GM12878 (cell line): ENCODE measurements around the gene CDC14A. TPM values are rescaled to one million over a fixed set of nuclear protein-coding genes. Genes with fewer than 3 reads are reported as not detected.
A peak's percentile ranks its signal among the peaks of the same experiment; 100 is the strongest.

Experiments used
- ATAC-seq: fragments of 200-7000 bp; cut with Tn5 transposase; 3 replicates; pipeline ENCODE4 v1.9.1; 2020; ENCODE audit warnings: mild to moderate bottlenecking, moderate library complexity
- BruUV-seq: library from RNA; stranded (reverse); fragments of 400-500 nt; replicated peaks from 2 replicates; lab custom pipeline; 2021; lab: Mats Ljungman, UMichigan
- CTCF ChIA-PET: fragments of 300-600 bp; sonication (Branson Sonifier 250); formaldehyde crosslinking; extraction: SDS; loops from one replicate; lab custom pipeline; 2021; ENCODE audit warnings: inconsistent platforms; lab: Yijun Ruan, JAX
- POLR2A ChIA-PET: fragments of 350-600 bp; formaldehyde crosslinking; extraction: SDS; loops from one replicate; lab custom pipeline; 2021; ENCODE audit warnings: inconsistent platforms; lab: Charles Lee
- RAD21 ChIA-PET: fragments of 300-600 bp; sonication (Branson Sonifier 250); formaldehyde crosslinking; loops from one replicate; lab custom pipeline; 2023; ENCODE audit warnings: antibody characterized with exemption; ENCODE audit not compliant: unreplicated experiment; lab: Charles Lee
- SMC1A ChIA-PET: fragments of 300-600 bp; sonication (Branson Sonifier 250); formaldehyde crosslinking; loops from one replicate; lab custom pipeline; 2023; ENCODE audit not compliant: unreplicated experiment, uncharacterized antibody; lab: Charles Lee
- DNase-seq: peaks from one replicate; pipeline ENCODE4 v3.0.0-alpha.2; 2011; ENCODE audit warnings: low read depth, low spot score
- FAIRE-seq: peaks from 3 replicates; lab custom pipeline; 2011; peaks lifted over from hg19 to GRCh38; lab: Jason Lieb, UNC
- H2AFZ ChIP-seq: 2 replicates; pipeline ENCODE4 v1.6.0; 2011; ENCODE audit warnings: low read depth, low read length, control low read depth; ENCODE audit not compliant: control insufficient read depth
- H3K27ac ChIP-seq: 2 replicates; pipeline ENCODE4 v1.5.1; 2011; ENCODE audit warnings: control low read depth; ENCODE audit not compliant: control insufficient read depth, insufficient read depth
- H3K27me3 ChIP-seq, 2 experiments: replicated peaks in 1 of 2; 2 replicates each; pipeline versions ENCODE4 v1.6.0 to v1.6.1; 2011; ENCODE audit warnings: low read length in 1 of 2; ENCODE audit not compliant: control insufficient read depth in 2 of 2, insufficient read depth in 2 of 2
- H3K36me3 ChIP-seq, 2 experiments: 2 replicates each; pipeline ENCODE4 v1.5.1; 2011; ENCODE audit warnings: low read length in 1 of 2; ENCODE audit not compliant: control insufficient read depth in 2 of 2, insufficient read depth in 2 of 2
- H3K4me1 ChIP-seq: 2 replicates; pipeline ENCODE4 v1.6.1; 2011; ENCODE audit warnings: mild to moderate bottlenecking, low read length, moderate library complexity, mixed read lengths; ENCODE audit not compliant: control insufficient read depth, insufficient read depth
- H3K4me2 ChIP-seq: 2 replicates; pipeline ENCODE4 v1.6.0; 2011; ENCODE audit warnings: control low read depth; ENCODE audit not compliant: control insufficient read depth, insufficient read depth
- H3K4me3 ChIP-seq: fragments of 200-600 bp; sonication (generic); 2 replicates; pipeline ENCODE4 v1.5.1; 2016
- H3K79me2 ChIP-seq: 2 replicates; pipeline ENCODE4 v1.6.0; 2011; ENCODE audit warnings: low read length; ENCODE audit not compliant: control insufficient read depth, insufficient read depth
- H3K9ac ChIP-seq: 2 replicates; pipeline ENCODE4 v1.8.0; 2011; ENCODE audit warnings: low read length, control low read depth, mixed read lengths; ENCODE audit not compliant: control insufficient read depth, insufficient read depth
- H3K9me3 ChIP-seq: replicated peaks from 3 replicates; pipeline ENCODE4 v1.5.1; 2011; ENCODE audit warnings: mild to moderate bottlenecking, low read length; ENCODE audit not compliant: control insufficient read depth, insufficient read depth
- H4K20me1 ChIP-seq: 2 replicates; pipeline ENCODE4 v1.6.0; 2011; ENCODE audit not compliant: control insufficient read depth, insufficient read depth
- EED ChIP-seq: sonication (generic); IDR thresholded peaks from 2 replicates; pipeline ENCODE4 v1.6.1; 2016; ENCODE audit warnings: antibody characterized with exemption, low read depth
- MTA2 ChIP-seq: fragments of 450-650 bp; IDR thresholded peaks from 2 replicates; pipeline ENCODE4 v1.6.1; 2016; ENCODE audit warnings: low read depth, mild to moderate bottlenecking, moderate library complexity
- RBBP5 ChIP-seq: fragments of 200-600 bp; sonication (generic); conservative IDR thresholded peaks from 2 replicates; pipeline ENCODE4 v1.6.1; 2016
- RFX5 ChIP-seq: IDR thresholded peaks from 2 replicates; pipeline ENCODE4 v1.6.1; 2011; ENCODE audit warnings: low read depth, low read length, improper control_type of control experiment
- SP1 ChIP-seq: IDR thresholded peaks from one replicate; pipeline ENCODE4 v1.6.1; 2011; ENCODE audit warnings: low read depth, low read length
- ZNF274 ChIP-seq: IDR thresholded peaks from one replicate; pipeline ENCODE4 v1.8.0; 2011; ENCODE audit not compliant: insufficient read length, insufficient read depth
- WGBS: methylation state at CpG from one replicate; pipeline ENCODE4 v1.1.6; 2016; ENCODE audit warnings: low lambda C conversion rate; ENCODE audit not compliant: insufficient replicate concordance, insufficient coverage; ENCODE audit errors: missing lambda C conversion rate; 5-methylcytosine and 5-hydroxymethylcytosine counted together
- in situ Hi-C: fragments of 300-500 bp; cut with MboI; formaldehyde crosslinking; loops from 9 replicates; pipeline ENCODE4 v1.14.3; 2018; ENCODE audit warnings: mixed read lengths
- intact Hi-C: fragments of 100-400 bp; cut with micrococcal nuclease; formaldehyde crosslinking; loops from one replicate; pipeline ENCODE4 v1.14.2; 2022; ENCODE audit not compliant: unreplicated experiment
- polyA plus RNA-seq, 11 experiments: library from polyadenylated mRNA; depleted of rRNA in 4 of 11; unstranded in 6 of 11; stranded (reverse) in 5 of 11; fragments of >200 nt; fragmentation: Nextera tagmentation in 4 of 11; fragmentation: Illumina TruSeq in 1 of 11; extraction: Ambion mirVana in 4 of 11; extraction: Trizol in 1 of 11; gene quantifications; 1 replicate in 1 of 11; 2 replicates in 10 of 11; pipeline versions ENCODE4 v1.2.1 to v1.2.3, GENCODE V29; 2011 to 2016; ENCODE audit warnings: inconsistent platforms in 2 of 11, missing spikeins in 2 of 11, low read depth in 1 of 11
- total RNA-seq, 4 experiments: library from RNA; depleted of rRNA in 3 of 4; stranded (reverse); fragments of >200 nt in 3 of 4; fragmentation: Illumina TruSeq in 1 of 4; extraction: Trizol in 1 of 4; gene quantifications; 2 replicates each; pipeline versions ENCODE4 v1.2.1 to v1.2.3, GENCODE V29; 2013 to 2021
- TF ChIP-seq, protein P1 (sequence below): fragments of 450-650 bp; IDR thresholded peaks from 2 replicates; pipeline ENCODE4 v1.6.1; 2017; ENCODE audit warnings: mild to moderate bottlenecking, moderate library complexity
- TF ChIP-seq, protein P2 (sequence below): IDR thresholded peaks from 2 replicates; pipeline ENCODE4 v1.6.1; 2012; ENCODE audit warnings: low read depth, low read length, improper control_type of control experiment
- TF ChIP-seq, protein P3 (sequence below): fragments of 150-350 bp; IDR thresholded peaks from 2 replicates; pipeline ENCODE4 v1.6.1; 2016; ENCODE audit warnings: low read depth, low read length
- TF ChIP-seq, protein P4 (sequence below): IDR thresholded peaks from 2 replicates; pipeline ENCODE4 v1.6.1; 2012; ENCODE audit warnings: improper control_type of control experiment, low read depth, low read length; ENCODE audit not compliant: insufficient replicate concordance

Gene CDC14A
- total and polyA plus RNA-seq, 10 of the 15 experiments (the other 5 are each of a cell fraction or from before 2014, with no cell fraction given) = 1.5 to 7.1 (median 5.5) TPM

DNA sequence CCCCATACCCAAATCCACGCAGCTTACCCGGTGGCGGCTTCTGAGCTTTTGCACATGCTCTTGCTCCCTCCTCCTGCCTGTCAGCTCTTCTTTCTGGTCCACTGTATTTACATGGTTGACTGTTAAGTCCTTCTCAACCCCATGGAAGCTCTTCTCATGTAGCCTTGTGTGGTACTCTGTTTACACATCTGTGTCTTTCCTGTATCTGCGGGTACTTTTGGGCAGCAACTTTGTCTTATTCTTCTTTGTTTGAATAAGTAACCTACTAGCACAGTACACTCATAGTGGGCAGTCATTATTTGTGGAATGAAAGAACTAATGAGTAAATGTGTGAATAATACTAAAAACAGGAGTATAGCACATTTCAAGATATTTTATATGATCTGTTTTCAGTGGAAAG is 97.2 kb downstream of the CDC14A start:
- in situ Hi-C loops (no loop called here), intact Hi-C loops (no loop called here)
- SMC1A ChIA-PET = interaction anchor here (0.6 to 2.8 kb wide), 5 partner anchors 10 to 205 kb away, joined by 3 to 14 read pairs (median 5); no protein-coding TSS in a partner anchor
- Histone ChIP-seq H3K9ac (no peak overlapping the region), H3K4me1 (no peaks in the 10 kb centered on the region; the same call in 1 of the 2 replicates), H3K9me3 (no peaks in the 10 kb centered on the region), H2AFZ (no peak overlapping the region), H3K4me3 (no peak overlapping the region), H4K20me1 (no peaks in the 10 kb centered on the region), H3K36me3 (no peaks in the 10 kb centered on the region), H3K27me3 (no peaks in the 10 kb centered on the region), H3K27ac (no peak overlapping the region), H3K79me2 (no peaks in the 10 kb centered on the region), H3K4me2 (no peak overlapping the region)
- BruUV-seq = no TSS peak
- CTCF ChIA-PET = interaction anchor here (0.9 kb wide), 1 partner anchor 9 kb away, joined by 4 read pairs; no protein-coding TSS in a partner anchor
- FAIRE-seq = no peak
- POLR2A ChIA-PET = no interaction called here
- ATAC-seq = peak; percentile 83
- DNase-seq = no peak
- WGBS = 28% methylated on average over 4 of the region's 4 CpGs
- RAD21 ChIA-PET = no interaction called here
- TF ChIP-seq, protein P1, sequence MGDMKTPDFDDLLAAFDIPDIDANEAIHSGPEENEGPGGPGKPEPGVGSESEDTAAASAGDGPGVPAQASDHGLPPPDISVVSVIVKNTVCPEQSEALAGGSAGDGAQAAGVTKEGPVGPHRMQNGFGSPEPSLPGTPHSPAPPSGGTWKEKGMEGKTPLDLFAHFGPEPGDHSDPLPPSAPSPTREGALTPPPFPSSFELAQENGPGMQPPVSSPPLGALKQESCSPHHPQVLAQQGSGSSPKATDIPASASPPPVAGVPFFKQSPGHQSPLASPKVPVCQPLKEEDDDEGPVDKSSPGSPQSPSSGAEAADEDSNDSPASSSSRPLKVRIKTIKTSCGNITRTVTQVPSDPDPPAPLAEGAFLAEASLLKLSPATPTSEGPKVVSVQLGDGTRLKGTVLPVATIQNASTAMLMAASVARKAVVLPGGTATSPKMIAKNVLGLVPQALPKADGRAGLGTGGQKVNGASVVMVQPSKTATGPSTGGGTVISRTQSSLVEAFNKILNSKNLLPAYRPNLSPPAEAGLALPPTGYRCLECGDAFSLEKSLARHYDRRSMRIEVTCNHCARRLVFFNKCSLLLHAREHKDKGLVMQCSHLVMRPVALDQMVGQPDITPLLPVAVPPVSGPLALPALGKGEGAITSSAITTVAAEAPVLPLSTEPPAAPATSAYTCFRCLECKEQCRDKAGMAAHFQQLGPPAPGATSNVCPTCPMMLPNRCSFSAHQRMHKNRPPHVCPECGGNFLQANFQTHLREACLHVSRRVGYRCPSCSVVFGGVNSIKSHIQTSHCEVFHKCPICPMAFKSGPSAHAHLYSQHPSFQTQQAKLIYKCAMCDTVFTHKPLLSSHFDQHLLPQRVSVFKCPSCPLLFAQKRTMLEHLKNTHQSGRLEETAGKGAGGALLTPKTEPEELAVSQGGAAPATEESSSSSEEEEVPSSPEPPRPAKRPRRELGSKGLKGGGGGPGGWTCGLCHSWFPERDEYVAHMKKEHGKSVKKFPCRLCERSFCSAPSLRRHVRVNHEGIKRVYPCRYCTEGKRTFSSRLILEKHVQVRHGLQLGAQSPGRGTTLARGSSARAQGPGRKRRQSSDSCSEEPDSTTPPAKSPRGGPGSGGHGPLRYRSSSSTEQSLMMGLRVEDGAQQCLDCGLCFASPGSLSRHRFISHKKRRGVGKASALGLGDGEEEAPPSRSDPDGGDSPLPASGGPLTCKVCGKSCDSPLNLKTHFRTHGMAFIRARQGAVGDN = no peak
- TF ChIP-seq RBBP5 (no peak), RFX5 (no peak), EED (no peak), MTA2 (peak; percentile 76), SP1 (no peak), ZNF274 (no peak)
- TF ChIP-seq, protein P2, sequence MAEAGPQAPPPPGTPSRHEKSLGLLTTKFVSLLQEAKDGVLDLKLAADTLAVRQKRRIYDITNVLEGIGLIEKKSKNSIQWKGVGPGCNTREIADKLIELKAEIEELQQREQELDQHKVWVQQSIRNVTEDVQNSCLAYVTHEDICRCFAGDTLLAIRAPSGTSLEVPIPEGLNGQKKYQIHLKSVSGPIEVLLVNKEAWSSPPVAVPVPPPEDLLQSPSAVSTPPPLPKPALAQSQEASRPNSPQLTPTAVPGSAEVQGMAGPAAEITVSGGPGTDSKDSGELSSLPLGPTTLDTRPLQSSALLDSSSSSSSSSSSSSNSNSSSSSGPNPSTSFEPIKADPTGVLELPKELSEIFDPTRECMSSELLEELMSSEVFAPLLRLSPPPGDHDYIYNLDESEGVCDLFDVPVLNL = no peak
- TF ChIP-seq, protein P3, sequence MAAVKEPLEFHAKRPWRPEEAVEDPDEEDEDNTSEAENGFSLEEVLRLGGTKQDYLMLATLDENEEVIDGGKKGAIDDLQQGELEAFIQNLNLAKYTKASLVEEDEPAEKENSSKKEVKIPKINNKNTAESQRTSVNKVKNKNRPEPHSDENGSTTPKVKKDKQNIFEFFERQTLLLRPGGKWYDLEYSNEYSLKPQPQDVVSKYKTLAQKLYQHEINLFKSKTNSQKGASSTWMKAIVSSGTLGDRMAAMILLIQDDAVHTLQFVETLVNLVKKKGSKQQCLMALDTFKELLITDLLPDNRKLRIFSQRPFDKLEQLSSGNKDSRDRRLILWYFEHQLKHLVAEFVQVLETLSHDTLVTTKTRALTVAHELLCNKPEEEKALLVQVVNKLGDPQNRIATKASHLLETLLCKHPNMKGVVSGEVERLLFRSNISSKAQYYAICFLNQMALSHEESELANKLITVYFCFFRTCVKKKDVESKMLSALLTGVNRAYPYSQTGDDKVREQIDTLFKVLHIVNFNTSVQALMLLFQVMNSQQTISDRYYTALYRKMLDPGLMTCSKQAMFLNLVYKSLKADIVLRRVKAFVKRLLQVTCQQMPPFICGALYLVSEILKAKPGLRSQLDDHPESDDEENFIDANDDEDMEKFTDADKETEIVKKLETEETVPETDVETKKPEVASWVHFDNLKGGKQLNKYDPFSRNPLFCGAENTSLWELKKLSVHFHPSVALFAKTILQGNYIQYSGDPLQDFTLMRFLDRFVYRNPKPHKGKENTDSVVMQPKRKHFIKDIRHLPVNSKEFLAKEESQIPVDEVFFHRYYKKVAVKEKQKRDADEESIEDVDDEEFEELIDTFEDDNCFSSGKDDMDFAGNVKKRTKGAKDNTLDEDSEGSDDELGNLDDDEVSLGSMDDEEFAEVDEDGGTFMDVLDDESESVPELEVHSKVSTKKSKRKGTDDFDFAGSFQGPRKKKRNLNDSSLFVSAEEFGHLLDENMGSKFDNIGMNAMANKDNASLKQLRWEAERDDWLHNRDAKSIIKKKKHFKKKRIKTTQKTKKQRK = no peak
- TF ChIP-seq, protein P4, sequence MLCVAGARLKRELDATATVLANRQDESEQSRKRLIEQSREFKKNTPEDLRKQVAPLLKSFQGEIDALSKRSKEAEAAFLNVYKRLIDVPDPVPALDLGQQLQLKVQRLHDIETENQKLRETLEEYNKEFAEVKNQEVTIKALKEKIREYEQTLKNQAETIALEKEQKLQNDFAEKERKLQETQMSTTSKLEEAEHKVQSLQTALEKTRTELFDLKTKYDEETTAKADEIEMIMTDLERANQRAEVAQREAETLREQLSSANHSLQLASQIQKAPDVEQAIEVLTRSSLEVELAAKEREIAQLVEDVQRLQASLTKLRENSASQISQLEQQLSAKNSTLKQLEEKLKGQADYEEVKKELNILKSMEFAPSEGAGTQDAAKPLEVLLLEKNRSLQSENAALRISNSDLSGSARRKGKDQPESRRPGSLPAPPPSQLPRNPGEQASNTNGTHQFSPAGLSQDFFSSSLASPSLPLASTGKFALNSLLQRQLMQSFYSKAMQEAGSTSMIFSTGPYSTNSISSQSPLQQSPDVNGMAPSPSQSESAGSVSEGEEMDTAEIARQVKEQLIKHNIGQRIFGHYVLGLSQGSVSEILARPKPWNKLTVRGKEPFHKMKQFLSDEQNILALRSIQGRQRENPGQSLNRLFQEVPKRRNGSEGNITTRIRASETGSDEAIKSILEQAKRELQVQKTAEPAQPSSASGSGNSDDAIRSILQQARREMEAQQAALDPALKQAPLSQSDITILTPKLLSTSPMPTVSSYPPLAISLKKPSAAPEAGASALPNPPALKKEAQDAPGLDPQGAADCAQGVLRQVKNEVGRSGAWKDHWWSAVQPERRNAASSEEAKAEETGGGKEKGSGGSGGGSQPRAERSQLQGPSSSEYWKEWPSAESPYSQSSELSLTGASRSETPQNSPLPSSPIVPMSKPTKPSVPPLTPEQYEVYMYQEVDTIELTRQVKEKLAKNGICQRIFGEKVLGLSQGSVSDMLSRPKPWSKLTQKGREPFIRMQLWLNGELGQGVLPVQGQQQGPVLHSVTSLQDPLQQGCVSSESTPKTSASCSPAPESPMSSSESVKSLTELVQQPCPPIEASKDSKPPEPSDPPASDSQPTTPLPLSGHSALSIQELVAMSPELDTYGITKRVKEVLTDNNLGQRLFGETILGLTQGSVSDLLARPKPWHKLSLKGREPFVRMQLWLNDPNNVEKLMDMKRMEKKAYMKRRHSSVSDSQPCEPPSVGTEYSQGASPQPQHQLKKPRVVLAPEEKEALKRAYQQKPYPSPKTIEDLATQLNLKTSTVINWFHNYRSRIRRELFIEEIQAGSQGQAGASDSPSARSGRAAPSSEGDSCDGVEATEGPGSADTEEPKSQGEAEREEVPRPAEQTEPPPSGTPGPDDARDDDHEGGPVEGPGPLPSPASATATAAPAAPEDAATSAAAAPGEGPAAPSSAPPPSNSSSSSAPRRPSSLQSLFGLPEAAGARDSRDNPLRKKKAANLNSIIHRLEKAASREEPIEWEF = no peak
